HCT116 (cell line): ENCODE data around the gene CNDP1.

Source experiments
- CEBPB ChIP-seq: IDR thresholded peaks from 2 replicates; pipeline ENCODE4 v1.6.1; 2012; ENCODE audit warnings: low read depth
- EGR1 ChIP-seq: IDR thresholded peaks from 2 replicates; pipeline ENCODE4 v1.6.1; 2012; ENCODE audit warnings: low read depth
- EZH2 ChIP-seq: fragments of 200-600 bp; sonication (generic); IDR thresholded peaks from 2 replicates; pipeline ENCODE4 v1.6.1; 2017; ENCODE audit warnings: antibody characterized with exemption, mixed run types
- EZH2phosphoT487 ChIP-seq: fragments of 200-600 bp; IDR thresholded peaks from 2 replicates; pipeline ENCODE4 v1.6.1; 2018; ENCODE audit warnings: antibody characterized with exemption, borderline replicate concordance
- JUND ChIP-seq: IDR thresholded peaks from 2 replicates; pipeline ENCODE4 v1.6.1; 2012
- POLR2A ChIP-seq: IDR thresholded peaks from 2 replicates; pipeline ENCODE4 v1.7.0; 2011; ENCODE audit warnings: borderline replicate concordance; ENCODE audit not compliant: insufficient read depth, insufficient read length; ENCODE audit errors: extremely low read depth
- POLR2AphosphoS5 ChIP-seq: IDR thresholded peaks from 2 replicates; pipeline ENCODE4 v1.6.1; 2011; ENCODE audit warnings: mild to moderate bottlenecking, low read depth, low read length, moderate library complexity
- RAD21 ChIP-seq: IDR thresholded peaks from 2 replicates; pipeline ENCODE4 v1.6.1; 2012; ENCODE audit warnings: low read depth, mild to moderate bottlenecking
- SP1 ChIP-seq: IDR thresholded peaks from 2 replicates; pipeline ENCODE4 v1.6.1; 2012; ENCODE audit warnings: low read depth
- ZNF274 ChIP-seq: fragments of 200-500 bp; sonication (Bioruptor generic); IDR thresholded peaks from 2 replicates; pipeline ENCODE4 v1.6.1; 2014; ENCODE audit warnings: mild to moderate bottlenecking, low read depth, low read length, inconsistent platforms
- TF ChIP-seq, protein P1 (sequence below): IDR thresholded peaks from 2 replicates; pipeline ENCODE4 v1.6.1; 2011; ENCODE audit warnings: mild to moderate bottlenecking, low read length, moderate library complexity; ENCODE audit not compliant: insufficient replicate concordance; ENCODE audit errors: extremely low read depth
- TF ChIP-seq, protein P2 (sequence below): IDR thresholded peaks from 2 replicates; pipeline ENCODE4 v1.6.1; 2012; ENCODE audit warnings: low read depth
- TF ChIP-seq, protein P3 (sequence below), 3 experiments: fragments of 200-600 bp in 1 of 3; sonication (generic) in 1 of 3; IDR thresholded peaks in 2 of 3; conservative IDR thresholded peaks in 1 of 3; 2 replicates each; pipeline ENCODE4 v1.5.1; 2012 to 2017; ENCODE audit warnings: low read depth in 2 of 3, low read length in 2 of 3, antibody characterized with exemption in 1 of 3, borderline replicate concordance in 1 of 3, control low read depth in 1 of 3, mild to moderate bottlenecking in 1 of 3, mixed read lengths in 1 of 3, mixed run types in 1 of 3, moderate library complexity in 1 of 3; ENCODE audit not compliant: insufficient read depth in 1 of 3
- TF ChIP-seq, protein P4 (sequence below): IDR thresholded peaks from 2 replicates; pipeline ENCODE4 v1.6.1; 2012

DNA sequence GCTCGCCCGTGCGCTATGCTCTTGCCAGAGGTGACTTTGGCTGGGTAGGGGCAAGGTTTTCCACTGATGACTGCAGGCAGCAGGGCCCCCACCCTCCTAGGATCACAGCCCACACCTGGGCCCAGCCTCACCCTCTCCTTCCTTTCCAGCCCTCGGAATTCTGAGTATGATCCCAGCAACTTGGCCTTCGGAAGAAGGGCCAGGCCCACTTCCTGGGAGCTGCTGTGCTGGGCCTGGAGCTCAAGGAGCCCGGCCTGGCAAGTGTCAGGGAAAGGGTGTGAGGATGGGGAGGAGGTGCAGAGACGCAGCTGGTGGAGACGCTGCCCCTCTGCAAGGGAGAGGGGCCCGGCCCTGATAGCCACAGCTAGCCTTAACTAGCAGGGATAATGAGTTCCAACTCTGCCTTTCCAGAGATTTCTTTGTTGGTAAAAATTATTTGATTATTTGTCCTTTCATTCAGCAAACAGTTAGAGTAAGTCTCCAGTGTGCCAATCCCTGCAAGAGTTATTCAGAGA, 1.7 kb upstream of the CNDP1 start:
- TF ChIP-seq EZH2phosphoT487 (no peak), RAD21 (no peak), EZH2 (no peak), CEBPB (no peak), POLR2AphosphoS5 (no peak), POLR2A (no peak), EGR1 (no peak), ZNF274 (no peak), SP1 (no peak), JUND (no peak)
- TF ChIP-seq, protein P1, sequence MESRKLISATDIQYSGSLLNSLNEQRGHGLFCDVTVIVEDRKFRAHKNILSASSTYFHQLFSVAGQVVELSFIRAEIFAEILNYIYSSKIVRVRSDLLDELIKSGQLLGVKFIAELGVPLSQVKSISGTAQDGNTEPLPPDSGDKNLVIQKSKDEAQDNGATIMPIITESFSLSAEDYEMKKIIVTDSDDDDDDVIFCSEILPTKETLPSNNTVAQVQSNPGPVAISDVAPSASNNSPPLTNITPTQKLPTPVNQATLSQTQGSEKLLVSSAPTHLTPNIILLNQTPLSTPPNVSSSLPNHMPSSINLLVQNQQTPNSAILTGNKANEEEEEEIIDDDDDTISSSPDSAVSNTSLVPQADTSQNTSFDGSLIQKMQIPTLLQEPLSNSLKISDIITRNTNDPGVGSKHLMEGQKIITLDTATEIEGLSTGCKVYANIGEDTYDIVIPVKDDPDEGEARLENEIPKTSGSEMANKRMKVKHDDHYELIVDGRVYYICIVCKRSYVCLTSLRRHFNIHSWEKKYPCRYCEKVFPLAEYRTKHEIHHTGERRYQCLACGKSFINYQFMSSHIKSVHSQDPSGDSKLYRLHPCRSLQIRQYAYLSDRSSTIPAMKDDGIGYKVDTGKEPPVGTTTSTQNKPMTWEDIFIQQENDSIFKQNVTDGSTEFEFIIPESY, result no peak
- TF ChIP-seq, protein P2, sequence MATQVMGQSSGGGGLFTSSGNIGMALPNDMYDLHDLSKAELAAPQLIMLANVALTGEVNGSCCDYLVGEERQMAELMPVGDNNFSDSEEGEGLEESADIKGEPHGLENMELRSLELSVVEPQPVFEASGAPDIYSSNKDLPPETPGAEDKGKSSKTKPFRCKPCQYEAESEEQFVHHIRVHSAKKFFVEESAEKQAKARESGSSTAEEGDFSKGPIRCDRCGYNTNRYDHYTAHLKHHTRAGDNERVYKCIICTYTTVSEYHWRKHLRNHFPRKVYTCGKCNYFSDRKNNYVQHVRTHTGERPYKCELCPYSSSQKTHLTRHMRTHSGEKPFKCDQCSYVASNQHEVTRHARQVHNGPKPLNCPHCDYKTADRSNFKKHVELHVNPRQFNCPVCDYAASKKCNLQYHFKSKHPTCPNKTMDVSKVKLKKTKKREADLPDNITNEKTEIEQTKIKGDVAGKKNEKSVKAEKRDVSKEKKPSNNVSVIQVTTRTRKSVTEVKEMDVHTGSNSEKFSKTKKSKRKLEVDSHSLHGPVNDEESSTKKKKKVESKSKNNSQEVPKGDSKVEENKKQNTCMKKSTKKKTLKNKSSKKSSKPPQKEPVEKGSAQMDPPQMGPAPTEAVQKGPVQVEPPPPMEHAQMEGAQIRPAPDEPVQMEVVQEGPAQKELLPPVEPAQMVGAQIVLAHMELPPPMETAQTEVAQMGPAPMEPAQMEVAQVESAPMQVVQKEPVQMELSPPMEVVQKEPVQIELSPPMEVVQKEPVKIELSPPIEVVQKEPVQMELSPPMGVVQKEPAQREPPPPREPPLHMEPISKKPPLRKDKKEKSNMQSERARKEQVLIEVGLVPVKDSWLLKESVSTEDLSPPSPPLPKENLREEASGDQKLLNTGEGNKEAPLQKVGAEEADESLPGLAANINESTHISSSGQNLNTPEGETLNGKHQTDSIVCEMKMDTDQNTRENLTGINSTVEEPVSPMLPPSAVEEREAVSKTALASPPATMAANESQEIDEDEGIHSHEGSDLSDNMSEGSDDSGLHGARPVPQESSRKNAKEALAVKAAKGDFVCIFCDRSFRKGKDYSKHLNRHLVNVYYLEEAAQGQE, result no peak
- TF ChIP-seq, protein P3, sequence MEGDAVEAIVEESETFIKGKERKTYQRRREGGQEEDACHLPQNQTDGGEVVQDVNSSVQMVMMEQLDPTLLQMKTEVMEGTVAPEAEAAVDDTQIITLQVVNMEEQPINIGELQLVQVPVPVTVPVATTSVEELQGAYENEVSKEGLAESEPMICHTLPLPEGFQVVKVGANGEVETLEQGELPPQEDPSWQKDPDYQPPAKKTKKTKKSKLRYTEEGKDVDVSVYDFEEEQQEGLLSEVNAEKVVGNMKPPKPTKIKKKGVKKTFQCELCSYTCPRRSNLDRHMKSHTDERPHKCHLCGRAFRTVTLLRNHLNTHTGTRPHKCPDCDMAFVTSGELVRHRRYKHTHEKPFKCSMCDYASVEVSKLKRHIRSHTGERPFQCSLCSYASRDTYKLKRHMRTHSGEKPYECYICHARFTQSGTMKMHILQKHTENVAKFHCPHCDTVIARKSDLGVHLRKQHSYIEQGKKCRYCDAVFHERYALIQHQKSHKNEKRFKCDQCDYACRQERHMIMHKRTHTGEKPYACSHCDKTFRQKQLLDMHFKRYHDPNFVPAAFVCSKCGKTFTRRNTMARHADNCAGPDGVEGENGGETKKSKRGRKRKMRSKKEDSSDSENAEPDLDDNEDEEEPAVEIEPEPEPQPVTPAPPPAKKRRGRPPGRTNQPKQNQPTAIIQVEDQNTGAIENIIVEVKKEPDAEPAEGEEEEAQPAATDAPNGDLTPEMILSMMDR (IDR thresholded peaks at IDR 0.05 in 2 of 3, conservative IDR thresholded peaks at IDR 0.05 in 1 of 3; ENCODE audit: borderline replicate concordance in 1 of 3, insufficient read depth in 1 of 3, low read depth in 2 of 3, low read length in 2 of 3), result no peak
- TF ChIP-seq, protein P4, sequence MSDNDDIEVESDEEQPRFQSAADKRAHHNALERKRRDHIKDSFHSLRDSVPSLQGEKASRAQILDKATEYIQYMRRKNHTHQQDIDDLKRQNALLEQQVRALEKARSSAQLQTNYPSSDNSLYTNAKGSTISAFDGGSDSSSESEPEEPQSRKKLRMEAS, result no peak
